ENCODE results near the gene SLC27A5. TPM values are rescaled to one million over a fixed set of nuclear protein-coding genes. Genes with fewer than 3 reads are reported as not detected.

Gene SLC27A5
- total and polyA plus RNA-seq, 2 of the 13 experiments (the other 11 are each of a cell fraction or from before 2014, with no cell fraction given) = 30.3 to 40.2 TPM

GRCh38 chr19:58554494-58555368 lies 42.9 kb upstream of the SLC27A5 start, which contains the start of gene CHMP2A (continued):
- TF ChIP-seq, protein P1, sequence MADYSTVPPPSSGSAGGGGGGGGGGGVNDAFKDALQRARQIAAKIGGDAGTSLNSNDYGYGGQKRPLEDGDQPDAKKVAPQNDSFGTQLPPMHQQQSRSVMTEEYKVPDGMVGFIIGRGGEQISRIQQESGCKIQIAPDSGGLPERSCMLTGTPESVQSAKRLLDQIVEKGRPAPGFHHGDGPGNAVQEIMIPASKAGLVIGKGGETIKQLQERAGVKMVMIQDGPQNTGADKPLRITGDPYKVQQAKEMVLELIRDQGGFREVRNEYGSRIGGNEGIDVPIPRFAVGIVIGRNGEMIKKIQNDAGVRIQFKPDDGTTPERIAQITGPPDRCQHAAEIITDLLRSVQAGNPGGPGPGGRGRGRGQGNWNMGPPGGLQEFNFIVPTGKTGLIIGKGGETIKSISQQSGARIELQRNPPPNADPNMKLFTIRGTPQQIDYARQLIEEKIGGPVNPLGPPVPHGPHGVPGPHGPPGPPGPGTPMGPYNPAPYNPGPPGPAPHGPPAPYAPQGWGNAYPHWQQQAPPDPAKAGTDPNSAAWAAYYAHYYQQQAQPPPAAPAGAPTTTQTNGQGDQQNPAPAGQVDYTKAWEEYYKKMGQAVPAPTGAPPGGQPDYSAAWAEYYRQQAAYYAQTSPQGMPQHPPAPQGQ (CRISPR knock-in tag; IDR thresholded peaks at IDR 0.05; ENCODE audit: borderline replicate concordance) = no peak
- no peak for TF ChIP-seq FOSL2 (CRISPR knock-in tag; IDR thresholded peaks at IDR 0.05)
- TF ChIP-seq ZNF589 (CRISPR knock-in tag; conservative IDR thresholded peaks at IDR 0.05) = 0 out of 2 replicates have a peak, but pooled peaks have one; percentile 71
- TF ChIP-seq ZBTB4 (CRISPR knock-in tag; IDR thresholded peaks at IDR 0.05; ENCODE audit: borderline replicate concordance) = no peak
- peak; percentile 99 for TF ChIP-seq AGO2 (optimal IDR thresholded peaks at IDR 0.05; ENCODE audit: low read depth, low read length)
- TF ChIP-seq CENPX (CRISPR knock-in tag; IDR thresholded peaks at IDR 0.05) = no peak
- peak; percentile 76 for TF ChIP-seq KDM5A (IDR thresholded peaks at IDR 0.05; ENCODE audit: borderline replicate concordance, low read length)
- no peak for TF ChIP-seq RELA (CRISPR knock-in tag; IDR thresholded peaks at IDR 0.05)
- TF ChIP-seq ZFP82 (CRISPR knock-in tag; IDR thresholded peaks at IDR 0.05; ENCODE audit: borderline replicate concordance) = 0 out of 2 replicates have a peak, but pooled peaks have one; percentile 46
- TF ChIP-seq TCF7L2 (IDR thresholded peaks at IDR 0.05; ENCODE audit: low read depth, low read length) = no peak
- TF ChIP-seq CBX1 (IDR thresholded peaks at IDR 0.05; ENCODE audit: low read depth) = peak; percentile 34
- TF ChIP-seq ZSCAN12 (CRISPR knock-in tag; IDR thresholded peaks at IDR 0.05) = no peak
- TF ChIP-seq SALL1 (CRISPR knock-in tag; IDR thresholded peaks at IDR 0.05) = no peak; the same call in 1 of the 2 replicates
- no peak for TF ChIP-seq SMAD9 (CRISPR knock-in tag; IDR thresholded peaks at IDR 0.05)
- TF ChIP-seq, protein P2, sequence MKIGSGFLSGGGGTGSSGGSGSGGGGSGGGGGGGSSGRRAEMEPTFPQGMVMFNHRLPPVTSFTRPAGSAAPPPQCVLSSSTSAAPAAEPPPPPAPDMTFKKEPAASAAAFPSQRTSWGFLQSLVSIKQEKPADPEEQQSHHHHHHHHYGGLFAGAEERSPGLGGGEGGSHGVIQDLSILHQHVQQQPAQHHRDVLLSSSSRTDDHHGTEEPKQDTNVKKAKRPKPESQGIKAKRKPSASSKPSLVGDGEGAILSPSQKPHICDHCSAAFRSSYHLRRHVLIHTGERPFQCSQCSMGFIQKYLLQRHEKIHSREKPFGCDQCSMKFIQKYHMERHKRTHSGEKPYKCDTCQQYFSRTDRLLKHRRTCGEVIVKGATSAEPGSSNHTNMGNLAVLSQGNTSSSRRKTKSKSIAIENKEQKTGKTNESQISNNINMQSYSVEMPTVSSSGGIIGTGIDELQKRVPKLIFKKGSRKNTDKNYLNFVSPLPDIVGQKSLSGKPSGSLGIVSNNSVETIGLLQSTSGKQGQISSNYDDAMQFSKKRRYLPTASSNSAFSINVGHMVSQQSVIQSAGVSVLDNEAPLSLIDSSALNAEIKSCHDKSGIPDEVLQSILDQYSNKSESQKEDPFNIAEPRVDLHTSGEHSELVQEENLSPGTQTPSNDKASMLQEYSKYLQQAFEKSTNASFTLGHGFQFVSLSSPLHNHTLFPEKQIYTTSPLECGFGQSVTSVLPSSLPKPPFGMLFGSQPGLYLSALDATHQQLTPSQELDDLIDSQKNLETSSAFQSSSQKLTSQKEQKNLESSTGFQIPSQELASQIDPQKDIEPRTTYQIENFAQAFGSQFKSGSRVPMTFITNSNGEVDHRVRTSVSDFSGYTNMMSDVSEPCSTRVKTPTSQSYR (CRISPR knock-in tag; IDR thresholded peaks at IDR 0.05; ENCODE audit: borderline replicate concordance) = no peak
- no peak for TF ChIP-seq NR3C1 (CRISPR knock-in tag; IDR thresholded peaks at IDR 0.05)
- TF ChIP-seq ZNF3 (CRISPR knock-in tag; IDR thresholded peaks at IDR 0.05) = no peak
- TF ChIP-seq CC2D1A (CRISPR knock-in tag; IDR thresholded peaks at IDR 0.05) = no peak
- TF ChIP-seq ZNF24 (IDR thresholded peaks at IDR 0.05) = no peak
- no peak for TF ChIP-seq SIX4 (CRISPR knock-in tag; IDR thresholded peaks at IDR 0.05)
- no peak for TF ChIP-seq ZNF253 (CRISPR knock-in tag; IDR thresholded peaks at IDR 0.05; ENCODE audit: borderline replicate concordance)
- no peak for TF ChIP-seq ZNF274 (CRISPR knock-in tag; IDR thresholded peaks at IDR 0.05)
- TF ChIP-seq ZSCAN29 (CRISPR knock-in tag; conservative IDR thresholded peaks at IDR 0.05) = no peak
- no peak for TF ChIP-seq RFXANK (CRISPR knock-in tag; IDR thresholded peaks at IDR 0.05)

Data from HepG2 (cell line).